Activated T-helper 2 cell treated with anti-CD3 and anti-CD28 coated beads, Interferon-gamma antibody, Interleukin-2, Interleukin-4, amounts not matched to agents 10 μg/mL and 5 μg/mL and 100 μg/mL, durations not matched to agents 14 hours and 24 hours and 36 hours (primary cell): Measurements from ENCODE around the gene UGT1A9. TPM values are rescaled to one million over a fixed set of nuclear protein-coding genes. Genes with fewer than 3 reads are reported as not detected.

Experiments
- total RNA-seq: library from RNA; stranded (reverse); gene quantifications from 2 replicates; pipeline ENCODE4 v1.2.3, GENCODE V29; 2022

The UGT1A9 gene
- total RNA-seq, 1 donor from 2014 or later: not detected

Other genes with a start within 250 kb of the UGT1A9 start
- 9.5 and 11.0 TPM in 2 replicates for gene USP40, start 105.1 kb upstream of the UGT1A9 start, total RNA-seq
- not detected in 2 replicates for gene UGT1A8, start 54.3 kb upstream of the UGT1A9 start, total RNA-seq
- not detected in 2 replicates for gene UGT1A10, start 35.5 kb upstream of the UGT1A9 start, total RNA-seq
- gene UGT1A7, start 10.0 kb downstream of the UGT1A9 start, total RNA-seq: not detected in 2 replicates
- not detected in 2 replicates for gene UGT1A6, start 21.0 kb downstream of the UGT1A9 start, total RNA-seq
- gene UGT1A5, start 41.0 kb downstream of the UGT1A9 start, total RNA-seq: not detected in 2 replicates
- gene UGT1A4, start 46.8 kb downstream of the UGT1A9 start, total RNA-seq: not detected in 2 replicates
- not detected in 2 replicates for gene UGT1A3, start 57.1 kb downstream of the UGT1A9 start, total RNA-seq
- not detected in 2 replicates for gene UGT1A1, start 88.4 kb downstream of the UGT1A9 start, total RNA-seq
- not detected in 2 replicates for gene MROH2A, start 106.4 kb downstream of the UGT1A9 start, total RNA-seq
- gene HJURP, start 182.6 kb downstream of the UGT1A9 start, total RNA-seq: 50.5 and 52.4 TPM in 2 replicates
- gene TRPM8, start 245.5 kb downstream of the UGT1A9 start, total RNA-seq: not detected in 2 replicates